Measurements from ENCODE around the gene PTPN9. TPM values are rescaled to one million over a fixed set of nuclear protein-coding genes. Genes with fewer than 3 reads are reported as not detected.
"Not testable (repeated sequence)": the region's sequence is repeated elsewhere in the genome, so short reads cannot be mapped to it uniquely, and the experiment has no call there.

Gene PTPN9
- total RNA-seq, 1 donor from 2014 or later = 8.8 TPM

DNA sequence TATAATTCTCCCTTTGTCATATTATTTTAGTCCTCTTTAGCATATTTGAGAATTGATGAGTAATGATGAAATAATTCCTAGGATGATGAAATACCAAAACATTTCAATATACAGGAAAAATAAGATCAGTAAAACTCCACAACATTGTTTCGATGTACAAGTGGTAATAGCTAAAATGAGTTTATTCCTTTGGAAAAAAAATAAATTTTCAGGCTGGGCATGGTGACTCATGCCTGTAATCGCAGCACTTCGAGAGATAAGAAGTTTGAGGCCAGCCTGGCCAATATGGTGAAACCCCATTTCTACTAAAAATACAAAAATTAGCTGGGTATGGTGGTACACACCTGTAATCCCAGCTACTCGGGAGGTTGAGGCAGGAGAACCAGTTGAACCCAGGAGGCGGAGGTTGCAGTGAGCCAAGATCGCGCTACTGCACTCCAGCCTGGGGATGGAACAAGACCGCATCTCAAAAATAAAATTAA, 135.1 kb downstream of the PTPN9 start:
- DNase-seq (ENCODE audit: low spot score); intact Hi-C loops (cut with DNase I): not testable (repeated sequence)

DNA sequence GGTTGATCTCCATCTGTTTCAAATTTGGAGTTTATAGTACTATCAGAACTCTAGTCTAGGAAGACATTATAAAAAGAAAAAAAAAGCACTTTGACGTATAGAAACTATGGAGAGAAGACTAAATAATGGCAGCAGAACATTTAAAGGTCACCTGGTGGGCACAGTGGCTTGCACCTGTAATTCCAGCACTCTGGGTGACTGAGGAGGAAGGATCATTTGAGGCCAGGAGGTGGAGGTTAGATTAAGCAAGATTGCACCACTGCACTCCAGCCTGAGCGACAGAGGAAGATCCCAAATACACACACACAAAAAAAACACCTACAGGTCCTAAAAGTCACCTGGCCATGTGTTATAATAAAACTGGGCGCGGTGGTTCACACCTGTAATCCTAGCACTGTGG, 141.4 kb downstream of the PTPN9 start:
- intact Hi-C loops (cut with DNase I) = no loop called here

DNA sequence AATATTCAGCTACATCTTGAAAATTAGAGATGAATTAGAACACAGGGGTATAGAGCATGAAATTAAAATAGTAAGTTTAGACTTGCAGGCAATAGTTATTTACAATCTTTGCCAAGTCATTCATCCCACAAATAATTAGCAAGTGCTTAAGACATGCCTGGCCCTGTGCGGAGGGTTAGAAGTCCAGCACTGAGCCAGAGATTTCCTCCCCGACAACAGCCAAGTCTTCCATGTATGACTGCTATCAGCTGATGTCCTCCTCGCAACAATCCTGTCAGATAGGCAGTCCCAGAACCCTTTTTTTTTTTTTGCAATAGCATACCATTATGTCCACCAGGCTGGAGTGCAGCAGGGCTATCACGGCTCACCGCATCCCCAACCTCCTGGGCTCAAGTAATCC, 142.2 kb downstream of the PTPN9 start:
- intact Hi-C loops (cut with DNase I) = no loop called here
- DNase-seq (ENCODE audit: low spot score) = no peak

More for the DNA sequence above, 141.4 kb downstream of the PTPN9 start:
- DNase-seq (ENCODE audit: low spot score) = no peak

DNA sequence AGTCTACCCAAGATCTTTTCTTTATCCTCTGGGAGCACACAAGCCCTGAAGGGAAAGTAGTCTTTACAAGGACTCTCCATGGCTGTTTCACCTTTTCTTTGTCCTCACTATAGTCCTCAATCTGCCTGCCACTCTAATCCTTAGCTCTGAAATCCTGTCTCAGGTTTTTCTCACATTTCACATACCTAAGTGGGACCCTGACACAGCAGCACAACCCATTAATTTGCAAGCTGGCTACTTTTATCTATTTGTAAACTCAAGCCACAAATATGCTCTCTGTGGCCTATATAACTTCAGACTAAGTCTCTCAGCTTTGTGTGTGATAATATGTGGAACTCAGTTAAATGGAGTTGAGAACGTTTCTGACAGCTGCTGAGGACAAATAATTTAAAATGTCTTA, 147.4 kb downstream of the PTPN9 start:
- no peak for DNase-seq (ENCODE audit: low spot score)
- intact Hi-C loops (cut with DNase I) = no loop called here

DNA sequence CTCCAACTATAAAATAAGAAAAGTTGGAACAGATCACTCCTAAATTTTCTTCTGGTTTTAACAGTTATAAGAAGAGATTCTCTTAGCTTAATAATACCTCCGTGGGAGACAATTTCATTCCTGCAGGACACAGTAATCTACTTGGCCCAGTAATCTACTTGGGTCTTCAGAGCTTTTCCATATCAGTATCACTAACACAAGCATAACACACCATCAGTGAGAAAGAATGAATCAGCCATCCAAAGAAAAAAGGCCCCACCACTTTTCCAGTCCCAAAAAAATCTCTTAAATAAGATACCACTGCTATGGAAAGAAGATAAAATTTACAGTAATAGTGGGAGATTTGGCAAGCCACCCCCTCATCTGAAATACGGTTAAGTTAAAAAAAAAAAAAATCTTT, 147.8 kb downstream of the PTPN9 start:
- intact Hi-C loops (cut with DNase I) = no loop called here
- DNase-seq (ENCODE audit: low spot score) = no peak

DNA sequence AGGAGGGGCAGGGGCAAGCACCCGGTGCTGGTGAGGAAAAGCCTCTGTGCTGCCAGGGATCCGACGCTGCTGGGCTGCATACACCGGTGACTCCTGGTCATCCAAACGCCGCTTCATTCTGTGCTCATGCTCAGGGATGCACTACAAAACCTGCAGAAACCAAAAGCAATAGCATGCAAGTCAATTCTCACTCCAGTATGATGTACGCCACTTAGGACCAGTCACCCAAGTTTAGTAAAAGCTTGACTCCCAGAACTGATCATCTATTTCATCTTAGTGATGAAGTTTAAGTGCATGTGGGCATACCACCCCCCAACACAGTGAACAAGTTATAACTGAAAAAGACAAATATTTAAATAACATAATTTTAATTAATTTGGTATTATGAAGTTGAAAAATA, 148.9 kb downstream of the PTPN9 start:
- intact Hi-C loops (cut with DNase I) = no loop called here
- no peak for DNase-seq (ENCODE audit: low spot score)

DNA sequence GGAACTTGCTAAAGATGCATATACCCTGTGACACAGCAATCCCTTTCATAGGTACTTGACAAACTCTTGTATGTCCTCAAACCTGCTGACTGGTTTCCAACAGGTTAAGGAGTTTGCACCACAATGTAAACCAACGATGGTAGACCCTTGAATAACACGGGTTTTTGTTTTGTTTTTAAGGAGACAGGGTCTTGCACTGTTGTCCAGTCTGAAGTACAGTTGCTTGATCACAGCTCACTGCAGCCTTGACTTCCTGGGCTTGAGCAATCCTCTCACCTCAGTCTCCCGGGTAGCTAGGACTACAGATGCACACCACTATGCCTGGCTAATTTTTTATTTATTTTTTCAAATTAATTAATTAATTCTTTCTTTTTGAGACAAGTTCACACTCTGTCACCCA, 151.0 kb downstream of the PTPN9 start:
- no peak for DNase-seq (ENCODE audit: low spot score)
- intact Hi-C loops (cut with DNase I) = no loop called here

DNA sequence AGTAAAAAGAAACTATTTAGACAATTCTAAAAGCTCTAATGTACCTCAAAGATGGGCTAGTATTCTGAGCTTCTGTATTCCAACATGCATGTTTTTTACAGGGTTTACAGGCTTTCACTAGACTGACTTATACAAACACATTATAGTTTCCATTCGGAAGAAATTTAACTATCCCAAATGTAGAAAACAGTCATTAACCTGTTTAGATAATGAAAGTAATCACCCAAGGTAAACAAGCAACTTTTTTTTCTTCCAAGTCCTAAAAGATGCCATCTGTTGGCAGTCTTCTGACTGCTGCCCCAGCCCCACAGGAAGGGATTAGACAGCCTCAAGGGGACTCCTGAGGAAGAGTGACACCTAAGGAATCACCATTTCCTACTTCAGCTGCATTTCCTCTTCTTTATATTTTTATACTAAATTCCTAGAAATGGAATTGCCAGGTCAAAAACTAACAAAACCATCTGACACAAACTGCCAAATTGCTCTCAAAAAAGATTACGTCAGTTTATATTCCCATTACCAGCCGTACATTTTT, 153.1 kb downstream of the PTPN9 start:
- no peak for DNase-seq (ENCODE audit: low spot score)
- intact Hi-C loops (cut with DNase I) = no loop called here

DNA sequence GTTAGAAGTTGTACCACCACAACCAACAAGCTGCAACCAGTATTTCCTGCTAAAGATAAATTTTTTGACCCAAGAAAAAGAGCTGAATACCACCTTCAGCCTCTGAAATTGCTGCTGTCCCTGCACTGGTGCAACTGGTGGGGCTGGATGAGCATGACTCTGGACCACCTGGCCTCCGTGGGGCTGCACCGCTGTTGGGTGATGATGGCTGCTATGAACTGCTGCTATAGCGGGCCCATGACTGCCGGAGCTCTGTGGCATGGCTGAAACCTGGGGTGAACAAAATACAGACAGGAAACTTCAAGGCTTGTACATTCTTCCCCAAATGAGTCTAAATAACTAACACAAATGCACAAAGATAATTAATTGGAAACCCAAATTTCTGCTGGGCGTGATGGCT, 156.6 kb downstream of the PTPN9 start:
- intact Hi-C loops (cut with DNase I) = no loop called here
- DNase-seq (ENCODE audit: low spot score) = no peak

DNA sequence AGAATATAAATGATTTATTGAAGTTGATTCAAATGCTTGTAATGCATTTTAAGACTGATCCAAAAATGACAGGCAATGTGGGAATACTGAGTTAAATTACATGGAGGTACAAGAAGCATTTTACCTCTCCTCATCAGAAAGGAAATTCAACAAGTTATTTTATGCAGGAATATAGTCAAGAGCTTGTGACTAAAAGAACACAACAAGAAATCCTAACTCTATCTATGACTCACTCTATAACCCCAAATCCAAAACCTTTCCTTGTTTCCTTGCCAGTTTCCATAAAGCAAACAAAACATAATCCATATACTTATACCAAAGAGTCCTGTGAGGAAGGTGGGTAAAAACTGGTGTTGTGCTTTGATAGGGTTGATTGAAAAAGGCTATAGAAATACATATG, 158.4 kb downstream of the PTPN9 start:
- intact Hi-C loops (cut with DNase I) = no loop called here
- DNase-seq (ENCODE audit: low spot score) = no peak

DNA sequence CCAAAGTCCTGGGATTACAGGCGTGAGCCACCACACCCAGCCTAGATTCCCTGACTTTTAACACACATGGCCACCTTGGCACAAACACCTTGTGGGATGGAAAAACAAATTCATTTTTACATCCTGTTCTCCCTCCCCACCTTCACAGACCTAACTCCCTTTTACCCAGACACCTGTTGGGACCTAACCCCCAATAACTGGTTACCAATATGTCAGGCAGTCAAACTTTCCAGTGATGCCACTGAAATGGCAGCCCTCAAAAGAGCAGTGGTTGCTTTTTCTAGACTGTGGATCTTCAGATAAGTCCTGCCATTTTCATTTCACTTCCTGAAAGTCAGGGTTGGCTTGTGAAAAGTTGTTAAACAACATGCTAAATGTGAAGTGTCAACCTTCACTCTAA, 162.5 kb downstream of the PTPN9 start:
- intact Hi-C loops (cut with DNase I) = no loop called here
- no peak for DNase-seq (ENCODE audit: low spot score)

Other genes starting within 250 kb of the PTPN9 start
- 35.5 TPM for gene COMMD4, start 243.3 kb downstream of the PTPN9 start, total RNA-seq
- gene NEIL1, start 232.3 kb downstream of the PTPN9 start, total RNA-seq = 10.9 TPM
- gene MAN2C1, start 210.7 kb downstream of the PTPN9 start, total RNA-seq = 153 TPM
- gene SIN3A, start 127.6 kb downstream of the PTPN9 start, total RNA-seq = 30.6 TPM
- gene SNUPN, start 46.4 kb upstream of the PTPN9 start, total RNA-seq = 13.6 TPM
- 30.0 TPM for gene IMP3, start 60.9 kb upstream of the PTPN9 start, total RNA-seq
- 10.3 TPM for gene SNX33, start 68.6 kb upstream of the PTPN9 start, total RNA-seq
- gene CSPG4, start 133.5 kb upstream of the PTPN9 start, total RNA-seq = 21.3 TPM